ENCODE data around the gene PMM2. TPM values are rescaled to one million over a fixed set of nuclear protein-coding genes. Genes with fewer than 3 reads are reported as not detected.

The PMM2 gene
- total RNA-seq, 1 donor, result 42.7 TPM

DNA sequence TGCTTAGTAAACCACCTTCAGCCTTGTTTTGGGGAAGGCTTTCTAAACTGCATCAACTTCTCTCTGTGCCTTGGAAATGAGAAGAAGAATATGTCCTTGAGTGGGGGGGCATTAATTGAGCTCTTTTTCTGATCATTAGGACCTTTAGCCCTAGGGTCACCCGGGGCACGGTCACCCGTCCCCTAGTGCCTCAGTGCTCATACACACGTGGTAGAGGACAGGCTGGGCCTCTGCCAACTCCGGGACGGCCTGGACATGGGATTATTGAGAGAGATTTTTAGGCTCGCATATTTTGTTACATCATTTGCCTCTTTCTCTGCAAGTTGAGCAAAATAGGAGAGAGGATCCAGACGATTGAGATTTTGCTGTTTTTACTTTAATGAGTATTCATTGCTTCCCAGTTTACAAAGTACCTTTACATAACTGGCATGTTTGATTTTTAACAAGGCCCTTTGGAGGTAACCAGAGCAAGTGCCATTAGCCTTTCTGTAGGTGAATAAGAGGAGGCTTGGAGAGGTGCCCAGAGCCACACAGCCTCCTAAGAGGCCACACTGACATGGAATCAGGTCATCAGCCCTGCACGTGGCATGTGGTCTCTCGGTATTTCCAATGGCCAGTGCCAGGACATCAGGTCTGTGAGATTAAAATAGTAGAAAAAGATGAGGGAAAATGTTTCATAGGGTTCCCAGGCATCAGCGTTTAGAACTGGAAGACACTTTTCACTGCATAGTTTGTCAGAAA is 11.1 kb downstream of the PMM2 start:
- Histone ChIP-seq H3K27ac (ENCODE audit: low read depth, low read length) (no peak overlapping the region), H3K9me3 (ENCODE audit: low read depth, low read length) (no peaks in the 10 kb centered on the region), H4K20me1 (ENCODE audit: insufficient read depth, low read length) (peaks cover 41% of the 10 kb centered on the region), H3K4me2 (ENCODE audit: insufficient read depth, low read length) (no peak overlapping the region), H3K4me1 (ENCODE audit: insufficient read depth, low read length) (no peaks in the 10 kb centered on the region), H2AFZ (ENCODE audit: low read length) (no peak overlapping the region), H3K36me3 (ENCODE audit: insufficient read depth, low read length) (peaks cover 98% of the 10 kb centered on the region), H3K4me3 (ENCODE audit: insufficient read depth, low read length) (no peak overlapping the region), H3K27me3 (ENCODE audit: insufficient read depth, low read length) (no peaks in the 10 kb centered on the region), H3K79me2 (ENCODE audit: insufficient read depth, low read length) (peaks cover 56% of the 10 kb centered on the region)
- TF ChIP-seq CTCF (IDR thresholded peaks at IDR 0.05; ENCODE audit: extremely low read depth, low read depth, low read length), result no peak
- no peak for DNase-seq (ENCODE audit: insufficient read length, low spot score, missing footprints)

GRCh38 chr16:8812162-8812843 is 14.7 kb downstream of the PMM2 start:
- Histone ChIP-seq H3K79me2 (ENCODE audit: insufficient read depth, low read length) (peaks cover 35% of the 10 kb centered on the region), H3K4me3 (ENCODE audit: insufficient read depth, low read length) (no peak overlapping the region), H2AFZ (ENCODE audit: low read length) (no peak overlapping the region), H3K36me3 (ENCODE audit: insufficient read depth, low read length) (peaks cover 93% of the 10 kb centered on the region), H3K27ac (ENCODE audit: low read depth, low read length) (no peak overlapping the region), H3K4me2 (ENCODE audit: insufficient read depth, low read length) (no peak overlapping the region), H3K27me3 (ENCODE audit: insufficient read depth, low read length) (no peaks in the 10 kb centered on the region), H3K4me1 (ENCODE audit: insufficient read depth, low read length) (no peaks in the 10 kb centered on the region), H3K9me3 (ENCODE audit: low read depth, low read length) (no peaks in the 10 kb centered on the region), H4K20me1 (ENCODE audit: insufficient read depth, low read length) (peaks cover 23% of the 10 kb centered on the region)
- DNase-seq (ENCODE audit: insufficient read length, low spot score, missing footprints), result no peak
- no peak for TF ChIP-seq CTCF (IDR thresholded peaks at IDR 0.05; ENCODE audit: extremely low read depth, low read depth, low read length)

DNA sequence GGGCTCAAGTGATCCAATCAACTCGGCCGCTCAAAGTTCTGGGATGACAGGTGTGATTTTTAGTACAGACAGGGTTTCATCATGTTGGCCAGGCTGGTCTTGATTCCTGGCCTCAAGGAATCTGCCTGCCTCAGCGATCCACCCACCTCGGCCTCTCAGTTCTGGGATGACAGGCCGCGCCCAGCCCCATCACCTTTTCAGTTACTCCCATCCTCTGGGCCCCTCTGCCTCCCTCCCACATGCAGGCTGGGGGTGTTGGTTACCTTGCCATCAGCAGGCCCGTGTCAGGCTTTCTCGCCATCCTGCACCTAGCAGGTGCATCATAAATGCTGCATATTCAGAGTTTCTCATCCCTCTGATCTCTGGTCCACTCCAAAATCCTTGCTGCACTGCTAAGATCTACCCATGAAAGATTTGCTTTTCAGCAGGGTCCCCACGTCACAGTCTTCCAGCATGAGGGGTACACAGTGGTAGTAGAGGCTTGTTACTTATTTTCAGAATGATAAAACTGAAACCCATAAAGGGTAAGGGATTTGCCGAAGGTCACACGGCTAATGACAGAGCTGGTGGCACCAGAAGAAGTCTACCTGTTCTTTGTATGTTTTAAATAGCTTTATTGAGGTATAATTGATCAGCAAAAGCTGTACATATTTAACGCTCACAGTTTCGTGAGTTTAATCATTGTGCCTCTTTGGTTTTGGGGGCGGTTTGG is 16.6 kb downstream of the PMM2 start:
- H3K79me2 ChIP-seq (ENCODE audit: insufficient read depth, low read length), result peaks cover 30% of the 10 kb centered on the region
- no peak for DNase-seq (ENCODE audit: insufficient read length, low spot score, missing footprints)
- no peaks in the 10 kb centered on the region for H3K4me1 ChIP-seq (ENCODE audit: insufficient read depth, low read length)
- H3K4me2 ChIP-seq (ENCODE audit: insufficient read depth, low read length), result no peak overlapping the region
- H3K9me3 ChIP-seq (ENCODE audit: low read depth, low read length), result no peaks in the 10 kb centered on the region
- peaks cover 28% of the 10 kb centered on the region for H4K20me1 ChIP-seq (ENCODE audit: insufficient read depth, low read length)
- H3K36me3 ChIP-seq (ENCODE audit: insufficient read depth, low read length), result peaks cover 91% of the 10 kb centered on the region
- no peaks in the 10 kb centered on the region for H3K27me3 ChIP-seq (ENCODE audit: insufficient read depth, low read length)
- H3K4me3 ChIP-seq (ENCODE audit: insufficient read depth, low read length), result no peak overlapping the region
- H2AFZ ChIP-seq (ENCODE audit: low read length), result no peak overlapping the region
- TF ChIP-seq CTCF (IDR thresholded peaks at IDR 0.05; ENCODE audit: extremely low read depth, low read depth, low read length), result no peak
- H3K27ac ChIP-seq (ENCODE audit: low read depth, low read length), result no peak overlapping the region
